Measurements from ENCODE around the gene DUSP28. TPM values are rescaled to one million over a fixed set of nuclear protein-coding genes. Genes with fewer than 3 reads are reported as not detected.

Gene DUSP28
- total RNA-seq, 1 experiment from 2014 or later: 10.9 TPM

- BruUV-seq (replicated peaks): no TSS peak
- no peaks in the 10 kb centered on the region for H3F3A ChIP-seq (ENCODE audit: insufficient read depth, low read depth)
- peaks cover 9% of the 10 kb centered on the region; the same call in 1 of the 2 replicates for H3K9me3 ChIP-seq (ENCODE audit: insufficient read depth, low read depth)
- CTCF ChIA-PET: no interaction called here
- H3K27me3 ChIP-seq (ENCODE audit: insufficient read depth, low read depth): peaks cover 6% of the 10 kb centered on the region; the same call in 1 of the 2 replicates
- intact Hi-C loops (cut with micrococcal nuclease; ENCODE audit: unreplicated experiment): no loop called here
- DNase-seq: no peak
- no peak for TF ChIP-seq EZH2 (IDR thresholded peaks at IDR 0.05; ENCODE audit: low read depth)
- no peak for TF ChIP-seq CTCF (conservative IDR thresholded peaks at IDR 0.05)
- no peak overlapping the region for H3K4me2 ChIP-seq
- H2AFZ ChIP-seq: no peak overlapping the region
- H3K36me3 ChIP-seq (ENCODE audit: low read depth): no peaks in the 10 kb centered on the region
- no peak overlapping the region for H3K4me3 ChIP-seq
- H3K4me1 ChIP-seq (replicated peaks; ENCODE audit: insufficient read depth): no peaks in the 10 kb centered on the region
- no peaks in the 10 kb centered on the region for H3K79me2 ChIP-seq (ENCODE audit: low read depth)
- no peaks in the 10 kb centered on the region for H3K9me2 ChIP-seq (ENCODE audit: insufficient read depth)
- H4K20me1 ChIP-seq (ENCODE audit: insufficient read depth): no peaks in the 10 kb centered on the region
- H3K27ac ChIP-seq: no peak overlapping the region
- POLR2A ChIA-PET (ENCODE audit: unreplicated experiment): interaction anchor here (0.6 kb wide), 1 partner anchor 9 kb away, joined by 4 read pairs; no protein-coding TSS in a partner anchor
These were observed 51.5 kb downstream of the DUSP28 start for GRCh38 chr2:240611601-240612210.

Other genes with a start within 250 kb of the DUSP28 start
- 302 and 319 TPM in 2 replicates for gene GPC1, start 124.7 kb upstream of the DUSP28 start, total RNA-seq (2021)
- 85.7 and 94.8 TPM in 2 replicates for gene ANKMY1, start 2.4 kb upstream of the DUSP28 start, total RNA-seq (2021)
- 101 and 125 TPM in 2 replicates for gene RNPEPL1, start 8.1 kb downstream of the DUSP28 start, total RNA-seq (2021)
- gene CAPN10, start 26.4 kb downstream of the DUSP28 start, total RNA-seq (2021): 49.8 and 70.3 TPM in 2 replicates
- 1.1 and 2.5 TPM in 2 replicates for gene GPR35, start 65.1 kb downstream of the DUSP28 start, total RNA-seq (2021)
- not detected in 2 replicates for gene AQP12B, start 122.5 kb downstream of the DUSP28 start, total RNA-seq (2021)
- not detected in 2 replicates for gene AQP12A, start 131.5 kb downstream of the DUSP28 start, total RNA-seq (2021)